SK-N-SH (cell line): ENCODE data around the gene SYTL4. TPM values are rescaled to one million over a fixed set of nuclear protein-coding genes. Genes with fewer than 3 reads are reported as not detected.
"Not testable (repeated sequence)": the region's sequence is repeated elsewhere in the genome, so short reads cannot be mapped to it uniquely, and the experiment has no call there.

ENCODE experiments used
- CTCF ChIA-PET: fragments of 300-600, 350-600 bp; formaldehyde crosslinking; extraction: SDS; loops from one replicate; lab custom pipeline; 2021; lab: Yijun Ruan, JAX
- POLR2A ChIA-PET: fragments of 350-600 bp; sonication (Branson Sonifier 250); formaldehyde crosslinking; extraction: SDS; loops from one replicate; lab custom pipeline; 2020; ENCODE audit warnings: antibody characterized with exemption, inconsistent platforms; lab: Yijun Ruan, JAX
- DNase-seq: peaks from one replicate; pipeline ENCODE4 v3.0.0; 2012
- H2AFZ ChIP-seq: fragments of 200-600 bp; sonication (generic); 2 replicates; pipeline ENCODE4 v1.8.1; 2016; ENCODE audit warnings: antibody characterized with exemption, mild to moderate bottlenecking, low read depth
- H3F3A ChIP-seq: fragments of 200-600 bp; sonication (generic); replicated peaks from 2 replicates; pipeline ENCODE3; 2016; ENCODE audit warnings: antibody characterized with exemption, mild to moderate bottlenecking; ENCODE audit not compliant: insufficient read depth
- H3K27ac ChIP-seq, 2 experiments: fragments of 200-500 bp in 1 of 2; fragments of 200-600 bp in 1 of 2; sonication (Bioruptor generic) in 1 of 2; sonication (generic), shearing (Covaris generic) in 1 of 2; 2 replicates each; pipeline versions ENCODE4 v1.5.1 to v1.6.1; 2014 to 2016; ENCODE audit warnings: low read depth in 2 of 2, inconsistent platforms in 1 of 2, low read length in 1 of 2, mild to moderate bottlenecking in 1 of 2, mixed read lengths in 1 of 2
- H3K27me3 ChIP-seq: fragments of 200-600 bp; sonication (generic), shearing (Covaris generic); 2 replicates; pipeline ENCODE4 v1.6.1; 2016; ENCODE audit warnings: mixed run types; ENCODE audit not compliant: insufficient read depth
- H3K36me3 ChIP-seq, 2 experiments: fragments of 200-500 bp in 1 of 2; fragments of 200-600 bp in 1 of 2; sonication (Bioruptor generic) in 1 of 2; sonication (generic) in 1 of 2; replicated peaks in 1 of 2; 2 replicates each; pipeline versions ENCODE3 to v1.5.1; 2014 to 2016; ENCODE audit warnings: low read length in 1 of 2, mild to moderate bottlenecking in 1 of 2; ENCODE audit not compliant: insufficient read depth in 2 of 2, control insufficient read depth in 1 of 2
- H3K4me1 ChIP-seq, 2 experiments: fragments of 200-500 bp in 1 of 2; fragments of 200-600 bp in 1 of 2; sonication (Bioruptor generic) in 1 of 2; sonication (generic), shearing (Covaris generic) in 1 of 2; 2 replicates each; pipeline versions ENCODE4 v1.5.1 to v1.6.1; 2014 to 2016; ENCODE audit warnings: low read depth in 1 of 2, low read length in 1 of 2, mixed run types in 1 of 2; ENCODE audit not compliant: insufficient read depth in 2 of 2, control insufficient read depth in 1 of 2
- H3K4me2 ChIP-seq: fragments of 200-600 bp; sonication (generic), shearing (Covaris generic); 2 replicates; pipeline ENCODE4 v1.6.1; 2017; ENCODE audit warnings: mixed run types
- H3K4me3 ChIP-seq, 2 experiments: fragments of 200-500 bp in 1 of 2; fragments of 200-600 bp in 1 of 2; sonication (Bioruptor generic) in 1 of 2; sonication (generic), shearing (Covaris generic) in 1 of 2; 2 replicates each; pipeline versions ENCODE4 v1.5.1 to v1.8.1; 2014 to 2016; ENCODE audit warnings: low read depth in 2 of 2, inconsistent platforms in 1 of 2, low read length in 1 of 2, mild to moderate bottlenecking in 1 of 2, mixed read lengths in 1 of 2, moderate library complexity in 1 of 2
- H3K79me2 ChIP-seq: fragments of 200-600 bp; sonication (generic); 2 replicates; pipeline ENCODE4 v1.8.1; 2017; ENCODE audit warnings: mild to moderate bottlenecking; ENCODE audit not compliant: insufficient read depth
- H3K9ac ChIP-seq: fragments of 200-600 bp; sonication (generic); 2 replicates; pipeline ENCODE4 v1.6.1; 2017; ENCODE audit warnings: mixed run types
- H3K9me2 ChIP-seq: fragments of 200-600 bp; sonication (generic); 2 replicates; pipeline ENCODE4 v1.6.1; 2017; ENCODE audit warnings: mixed run types
- H3K9me3 ChIP-seq: fragments of 200-600 bp; sonication (generic); 2 replicates; pipeline ENCODE4 v1.6.1; 2017; ENCODE audit warnings: mixed run types, mild to moderate bottlenecking, moderate library complexity
- H4K20me1 ChIP-seq: fragments of 200-600 bp; sonication (generic); 2 replicates; pipeline ENCODE4 v1.6.1; 2017; ENCODE audit warnings: mild to moderate bottlenecking, mixed run types; ENCODE audit not compliant: insufficient read depth
- CHD2 ChIP-seq: fragments of 150-350 bp; IDR thresholded peaks from 2 replicates; pipeline ENCODE4 v1.6.1; 2018; ENCODE audit warnings: low read length; ENCODE audit not compliant: partially characterized antibody
- EP300 ChIP-seq, 2 experiments: IDR thresholded peaks; 2 replicates each; pipeline versions ENCODE4 v1.4.0 to v1.6.1; 2012; ENCODE audit warnings: borderline replicate concordance in 1 of 2, low read depth in 1 of 2, low read length in 1 of 2
- FOXM1 ChIP-seq: IDR thresholded peaks from 2 replicates; pipeline ENCODE4 v1.4.0; 2012; ENCODE audit warnings: low read depth, mild to moderate bottlenecking
- JUND ChIP-seq: IDR thresholded peaks from 2 replicates; pipeline ENCODE4 v1.4.0; 2012
- MEF2A ChIP-seq: IDR thresholded peaks from 2 replicates; pipeline ENCODE4 v1.4.0; 2012; ENCODE audit warnings: low read depth, borderline replicate concordance
- MXI1 ChIP-seq: IDR thresholded peaks from 2 replicates; pipeline ENCODE4 v1.6.1; 2012; ENCODE audit warnings: mild to moderate bottlenecking, low read depth, low read length, improper control_type of control experiment
- NFIC ChIP-seq: IDR thresholded peaks from 2 replicates; pipeline ENCODE4 v1.4.0; 2012; ENCODE audit warnings: borderline replicate concordance
- POLR2AphosphoS5 ChIP-seq: IDR thresholded peaks from 2 replicates; pipeline ENCODE4 v1.6.1; 2012; ENCODE audit warnings: low read depth, low read length
- REST ChIP-seq: IDR thresholded peaks from 2 replicates; pipeline ENCODE4 v1.6.1; 2012; ENCODE audit warnings: mild to moderate bottlenecking, low read depth, low read length, moderate library complexity
- RXRA ChIP-seq: IDR thresholded peaks from 2 replicates; pipeline ENCODE4 v1.4.0; 2012; ENCODE audit warnings: low read depth, mild to moderate bottlenecking, borderline replicate concordance
- SIN3A ChIP-seq: IDR thresholded peaks from 2 replicates; pipeline ENCODE4 v1.6.1; 2012; ENCODE audit warnings: low read depth, mild to moderate bottlenecking, low read length, moderate library complexity, borderline replicate concordance
- TCF12 ChIP-seq: IDR thresholded peaks from 2 replicates; pipeline ENCODE4 v1.4.0; 2012
- YY1 ChIP-seq: IDR thresholded peaks from 2 replicates; pipeline ENCODE4 v1.4.0; 2012; ENCODE audit warnings: low read depth, mild to moderate bottlenecking
- WGBS: methylation state at CpG from one replicate; pipeline ENCODE4 v1.1.6; 2017; ENCODE audit warnings: low lambda C conversion rate; 5-methylcytosine and 5-hydroxymethylcytosine counted together
- polyA plus RNA-seq, 3 experiments: library from polyadenylated mRNA; depleted of rRNA; stranded (reverse); fragments of >200 nt; gene quantifications; 2 replicates each; pipeline ENCODE4 v1.2.3, GENCODE V29; 2012
- TF ChIP-seq, protein P1 (sequence below): fragments of 150-350 bp; IDR thresholded peaks from 2 replicates; pipeline ENCODE4 v1.6.1; 2017; ENCODE audit warnings: antibody characterized with exemption, low read length, low read depth, borderline replicate concordance
- TF ChIP-seq, protein P2 (sequence below): IDR thresholded peaks from 2 replicates; pipeline ENCODE4 v1.4.0; 2012; ENCODE audit warnings: low read depth

The SYTL4 gene
- polyA plus RNA-seq, 1 of the 3 experiments (the other 2 are of a cell fraction): 2.3 TPM

GRCh38 chrX:100743009-100743607, 11.2 kb upstream of the SYTL4 start:
- no peak for DNase-seq
- no peak overlapping the region for H2AFZ ChIP-seq
- H3F3A ChIP-seq: no peaks in the 10 kb centered on the region
- peaks cover 4% of the 10 kb centered on the region; the same call in 1 of the 2 replicates for H3K27me3 ChIP-seq
- no peaks in the 10 kb centered on the region for H4K20me1 ChIP-seq
- WGBS: 40% methylated on average over 2 of the region's 2 CpGs
- no peak overlapping the region for H3K27ac ChIP-seq
- no peak overlapping the region for H3K9ac ChIP-seq
- H3K4me3 ChIP-seq: no peak overlapping the region
- CTCF ChIA-PET: interaction anchor here (0.9 to 5.3 kb wide), 2 partner anchors 26 to 32 kb away, joined by 3 to 35 read pairs; no protein-coding TSS in a partner anchor
- H3K4me1 ChIP-seq: peaks cover 0 to 2% of the 10 kb centered on the region in 2 experiments; a peak in 1 of 4 replicates
- POLR2A ChIA-PET: no interaction called here
- no peaks in the 10 kb centered on the region for H3K9me2 ChIP-seq
- no peaks in the 10 kb centered on the region for H3K36me3 ChIP-seq
- TF ChIP-seq POLR2AphosphoS5 (no peak), SIN3A (no peak), CHD2 (no peak), JUND (no peak), EP300 (IDR thresholded peaks at IDR 0.05; ENCODE audit: borderline replicate concordance in 1 of 2, low read depth in 1 of 2, low read length in 1 of 2) (no peak), MEF2A (no peak), MXI1 (no peak), FOXM1 (no peak), YY1 (no peak), TCF12 (no peak), NFIC (no peak), REST (no peak), RXRA (no peak)
- TF ChIP-seq, protein P1, sequence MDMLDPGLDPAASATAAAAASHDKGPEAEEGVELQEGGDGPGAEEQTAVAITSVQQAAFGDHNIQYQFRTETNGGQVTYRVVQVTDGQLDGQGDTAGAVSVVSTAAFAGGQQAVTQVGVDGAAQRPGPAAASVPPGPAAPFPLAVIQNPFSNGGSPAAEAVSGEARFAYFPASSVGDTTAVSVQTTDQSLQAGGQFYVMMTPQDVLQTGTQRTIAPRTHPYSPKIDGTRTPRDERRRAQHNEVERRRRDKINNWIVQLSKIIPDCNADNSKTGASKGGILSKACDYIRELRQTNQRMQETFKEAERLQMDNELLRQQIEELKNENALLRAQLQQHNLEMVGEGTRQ: no peak
- TF ChIP-seq, protein P2, sequence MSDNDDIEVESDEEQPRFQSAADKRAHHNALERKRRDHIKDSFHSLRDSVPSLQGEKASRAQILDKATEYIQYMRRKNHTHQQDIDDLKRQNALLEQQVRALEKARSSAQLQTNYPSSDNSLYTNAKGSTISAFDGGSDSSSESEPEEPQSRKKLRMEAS: no peak
- no peaks in the 10 kb centered on the region for H3K9me3 ChIP-seq
- no peaks in the 10 kb centered on the region for H3K79me2 ChIP-seq
- no peak overlapping the region for H3K4me2 ChIP-seq

GRCh38 chrX:100724006-100724405, 7.9 kb downstream of the SYTL4 start:
- H3K9ac ChIP-seq, H3K9me3 ChIP-seq, H3K79me2 ChIP-seq, DNase-seq, H3K9me2 ChIP-seq, POLR2A ChIA-PET, H4K20me1 ChIP-seq, H3K4me1 ChIP-seq, CTCF ChIA-PET, H3K4me2 ChIP-seq, H3K36me3 ChIP-seq, H2AFZ ChIP-seq, H3K27ac ChIP-seq, H3K4me3 ChIP-seq, H3K27me3 ChIP-seq, H3F3A ChIP-seq: not testable (repeated sequence)
- no CpG with 5 or more reads among the region's 30 CpGs for WGBS
